K562 treated with DMSO at 1 percent for 12 hours (cell line): ENCODE results near the gene RGPD5. TPM values are rescaled to one million over a fixed set of nuclear protein-coding genes. Genes with fewer than 3 reads are reported as not detected.

Experiments
- total RNA-seq: library from RNA; unstranded; fragments of 300-600 nt; gene quantifications from 2 replicates; pipeline ENCODE4 v1.2.3, GENCODE V29; 2022; ENCODE audit not compliant: insufficient read depth

The RGPD5 gene
- total RNA-seq: not detected in 2 replicates

GRCh38 chr2:109794074-109794737 is at the start of gene RGPD5:
TSS of gene RGPD5 (plus strand) at chr2:109794305. CDS start at chr2:109794466, 161 bp downstream.

GRCh38 chr2:109898462-109899336 is 104.6 kb downstream of the RGPD5 start, which contains the start of gene LIMS3:
TSS of gene LIMS3 (plus strand) at chr2:109898688. CDS start at chr2:109898729, 41 bp downstream.

Other genes with a start within 250 kb of the RGPD5 start
- not detected in 2 replicates for gene SEPTIN10, start 180.3 kb upstream of the RGPD5 start, total RNA-seq
- gene SOWAHC, start 179.9 kb upstream of the RGPD5 start, total RNA-seq: not detected in 2 replicates
- gene LIMS3, start 104.4 kb downstream of the RGPD5 start, total RNA-seq: 1.2 and 1.4 TPM in 2 replicates